Measurements from ENCODE around the gene TMEM209.
"Not testable (repeated sequence)": the region's sequence is repeated elsewhere in the genome, so short reads cannot be mapped to it uniquely, and the experiment has no call there.

Gene TMEM209

GRCh38 chr7:130216750-130217149 is 11.5 kb upstream of the TMEM209 start:
- no peak for DNase-seq

GRCh38 chr7:130216025-130216424 is 10.8 kb upstream of the TMEM209 start:
- DNase-seq = no peak

- no peak for DNase-seq
Measured at GRCh38 chr7:130213828-130214227, 8.6 kb upstream of the TMEM209 start.

- no peak for DNase-seq
Measured at GRCh38 chr7:130210181-130210935, 5.2 kb upstream of the TMEM209 start.

GRCh38 chr7:130208516-130208915 is 3.3 kb upstream of the TMEM209 start:
- DNase-seq = no peak

- peak; percentile 80 for DNase-seq
Measured at GRCh38 chr7:130207642-130208041, 2.4 kb upstream of the TMEM209 start, which contains the start of gene SSMEM1. Gene SSMEM1 (plus strand): TSS chr7:130207860. CDS start chr7:130207911, 51 bp downstream.

- no peak for DNase-seq
Measured at GRCh38 chr7:130207033-130207432, 1.8 kb upstream of the TMEM209 start.

- DNase-seq = no peak
Measured at GRCh38 chr7:130201796-130202195, 3.4 kb downstream of the TMEM209 start.

- DNase-seq = no peak
Measured at GRCh38 chr7:130197094-130197493, 8.1 kb downstream of the TMEM209 start.

- no peak for DNase-seq
Measured at GRCh38 chr7:130196476-130196875, 8.7 kb downstream of the TMEM209 start.

GRCh38 chr7:130195396-130195795 is 9.8 kb downstream of the TMEM209 start:
- DNase-seq = no peak

- no peak for DNase-seq
Measured at GRCh38 chr7:130191791-130192190, 13.4 kb downstream of the TMEM209 start.

GRCh38 chr7:130189343-130189742 is 15.9 kb downstream of the TMEM209 start:
- no peak for DNase-seq

- DNase-seq = no peak
Measured at GRCh38 chr7:130187360-130187759, 17.8 kb downstream of the TMEM209 start.

- not testable (repeated sequence) for DNase-seq
Measured at GRCh38 chr7:130184349-130184748, 20.9 kb downstream of the TMEM209 start.

GRCh38 chr7:130182990-130183389 is 22.2 kb downstream of the TMEM209 start:
- DNase-seq = no peak

GRCh38 chr7:130181263-130181605 is 24.0 kb downstream of the TMEM209 start:
- no peak for DNase-seq

- no peak for DNase-seq
Measured at GRCh38 chr7:130180571-130181262, 24.5 kb downstream of the TMEM209 start.

- no peak for DNase-seq
Measured at GRCh38 chr7:130179631-130180030, 25.6 kb downstream of the TMEM209 start.

GRCh38 chr7:130178251-130178650 is 27.0 kb downstream of the TMEM209 start:
- DNase-seq = no peak

- no peak for DNase-seq
Measured at GRCh38 chr7:130174237-130174959, 30.8 kb downstream of the TMEM209 start.

GRCh38 chr7:130162196-130162595 is 43.0 kb downstream of the TMEM209 start:
- no peak for DNase-seq

GRCh38 chr7:130160455-130160854 is 44.8 kb downstream of the TMEM209 start:
- DNase-seq = no peak

- no peak for DNase-seq
Measured at GRCh38 chr7:130160023-130160422, 45.2 kb downstream of the TMEM209 start.

All from GF-D8 (cell line).